PC-9 (cell line): ENCODE results near the gene COL23A1. TPM values are rescaled to one million over a fixed set of nuclear protein-coding genes. Genes with fewer than 3 reads are reported as not detected.

Source experiments
- BruUV-seq: library from RNA; stranded (reverse); fragments of 400-500 nt; replicated peaks from 2 replicates; lab custom pipeline; 2021; lab: Mats Ljungman, UMichigan
- CTCF ChIA-PET: fragments of 300-600 bp; sonication (Branson Sonifier 250); formaldehyde crosslinking; loops from one replicate; lab custom pipeline; 2022; ENCODE audit warnings: antibody characterized with exemption; lab: Charles Lee
- POLR2A ChIA-PET: fragments of 300-600 bp; sonication (Branson Sonifier 250); formaldehyde crosslinking; loops from one replicate; lab custom pipeline; 2022; ENCODE audit warnings: antibody characterized with exemption; ENCODE audit not compliant: unreplicated experiment; lab: Charles Lee
- DNase-seq, 2 experiments: peaks; one replicate each; pipeline versions ENCODE4 v3.0.0 to v3.0.0-alpha.2; 2015 to 2022; ENCODE audit warnings: mixed read lengths in 1 of 2
- H2AFZ ChIP-seq: fragments of 200-600 bp; sonication (generic); 2 replicates; pipeline ENCODE4 v1.8.1; 2017; ENCODE audit warnings: antibody characterized with exemption
- H3F3A ChIP-seq: fragments of 200-600 bp; sonication (generic); 2 replicates; pipeline ENCODE4 v1.8.1; 2017; ENCODE audit warnings: antibody characterized with exemption, mild to moderate bottlenecking, low read depth; ENCODE audit not compliant: insufficient read depth
- H3K27ac ChIP-seq: fragments of 200-600 bp; sonication (generic); 2 replicates; pipeline ENCODE4 v1.6.1; 2016; ENCODE audit warnings: mixed run types
- H3K27me3 ChIP-seq: fragments of 200-600 bp; sonication (generic); 2 replicates; pipeline ENCODE4 v1.6.1; 2016; ENCODE audit warnings: low read depth, mixed run types; ENCODE audit not compliant: insufficient read depth
- H3K36me3 ChIP-seq: fragments of 200-600 bp; sonication (generic); 2 replicates; pipeline ENCODE4 v1.6.1; 2016; ENCODE audit warnings: low read depth, mixed run types
- H3K4me1 ChIP-seq: fragments of 200-600 bp; sonication (generic); replicated peaks from 2 replicates; pipeline ENCODE4 v1.6.1; 2016; ENCODE audit warnings: mixed run types; ENCODE audit not compliant: insufficient read depth
- H3K4me2 ChIP-seq: fragments of 200-600 bp; sonication (generic); 2 replicates; pipeline ENCODE4 v1.6.1; 2017; ENCODE audit warnings: mixed run types
- H3K4me3 ChIP-seq: fragments of 200-600 bp; sonication (generic); 2 replicates; pipeline ENCODE4 v1.6.1; 2016; ENCODE audit warnings: mixed run types
- H3K79me2 ChIP-seq: fragments of 200-600 bp; sonication (generic); 2 replicates; pipeline ENCODE4 v1.6.1; 2017; ENCODE audit warnings: low read depth, mixed run types
- H3K9me2 ChIP-seq: fragments of 200-600 bp; sonication (generic); 2 replicates; pipeline ENCODE4 v1.8.1; 2017; ENCODE audit warnings: mild to moderate bottlenecking; ENCODE audit not compliant: insufficient read depth
- H3K9me3 ChIP-seq: fragments of 200-600 bp; sonication (generic); 2 replicates; pipeline ENCODE4 v1.8.1; 2016; ENCODE audit warnings: low read depth; ENCODE audit not compliant: insufficient read depth
- H4K20me1 ChIP-seq: fragments of 200-600 bp; sonication (generic); 2 replicates; pipeline ENCODE4 v1.8.1; 2017; ENCODE audit not compliant: insufficient read depth
- EZH2 ChIP-seq: fragments of 200-600 bp; sonication (generic); IDR thresholded peaks from 2 replicates; pipeline ENCODE4 v1.8.0; 2017; ENCODE audit warnings: antibody characterized with exemption, low read depth
- intact Hi-C: fragments of 100-400 bp; cut with micrococcal nuclease; formaldehyde crosslinking; loops from one replicate; pipeline ENCODE4 v1.10.0; 2022; ENCODE audit not compliant: unreplicated experiment
- total RNA-seq: library from RNA; stranded (reverse); gene quantifications from 2 replicates; pipeline ENCODE4 v1.2.3, GENCODE V29; 2021
- TF ChIP-seq, protein P1 (sequence below): fragments of 200-600 bp; sonication (generic); conservative IDR thresholded peaks from 2 replicates; pipeline ENCODE4 v1.6.1; 2017; ENCODE audit warnings: mixed run types, antibody characterized with exemption, mild to moderate bottlenecking, moderate library complexity

The COL23A1 gene
- total RNA-seq, 1 experiment from 2014 or later = not detected

- intact Hi-C loops = no loop called here
- no peaks in the 10 kb centered on the region for H3K9me3 ChIP-seq
- H3K79me2 ChIP-seq = no peaks in the 10 kb centered on the region
- DNase-seq = no peak
- no peaks in the 10 kb centered on the region for H3K27me3 ChIP-seq
- ChIA-PET POLR2A (no interaction called here), CTCF (no interaction called here)
- no peak overlapping the region for H2AFZ ChIP-seq
- no peaks in the 10 kb centered on the region for H3K9me2 ChIP-seq
- BruUV-seq = no TSS peak
- no peak for TF ChIP-seq EZH2
- TF ChIP-seq, protein P1, sequence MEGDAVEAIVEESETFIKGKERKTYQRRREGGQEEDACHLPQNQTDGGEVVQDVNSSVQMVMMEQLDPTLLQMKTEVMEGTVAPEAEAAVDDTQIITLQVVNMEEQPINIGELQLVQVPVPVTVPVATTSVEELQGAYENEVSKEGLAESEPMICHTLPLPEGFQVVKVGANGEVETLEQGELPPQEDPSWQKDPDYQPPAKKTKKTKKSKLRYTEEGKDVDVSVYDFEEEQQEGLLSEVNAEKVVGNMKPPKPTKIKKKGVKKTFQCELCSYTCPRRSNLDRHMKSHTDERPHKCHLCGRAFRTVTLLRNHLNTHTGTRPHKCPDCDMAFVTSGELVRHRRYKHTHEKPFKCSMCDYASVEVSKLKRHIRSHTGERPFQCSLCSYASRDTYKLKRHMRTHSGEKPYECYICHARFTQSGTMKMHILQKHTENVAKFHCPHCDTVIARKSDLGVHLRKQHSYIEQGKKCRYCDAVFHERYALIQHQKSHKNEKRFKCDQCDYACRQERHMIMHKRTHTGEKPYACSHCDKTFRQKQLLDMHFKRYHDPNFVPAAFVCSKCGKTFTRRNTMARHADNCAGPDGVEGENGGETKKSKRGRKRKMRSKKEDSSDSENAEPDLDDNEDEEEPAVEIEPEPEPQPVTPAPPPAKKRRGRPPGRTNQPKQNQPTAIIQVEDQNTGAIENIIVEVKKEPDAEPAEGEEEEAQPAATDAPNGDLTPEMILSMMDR = no peak
- H3K36me3 ChIP-seq = peaks cover 29% of the 10 kb centered on the region
- no peak overlapping the region for H3K27ac ChIP-seq
- no peak overlapping the region for H3K4me2 ChIP-seq
- H3K4me1 ChIP-seq = no peaks in the 10 kb centered on the region
- H3F3A ChIP-seq = peaks cover 12% of the 10 kb centered on the region; the same call in 1 of the 2 replicates
- H3K4me3 ChIP-seq = no peak overlapping the region
- no peaks in the 10 kb centered on the region for H4K20me1 ChIP-seq
Measured at GRCh38 chr5:178602752-178603151, 12.6 kb upstream of the COL23A1 start.

DNA sequence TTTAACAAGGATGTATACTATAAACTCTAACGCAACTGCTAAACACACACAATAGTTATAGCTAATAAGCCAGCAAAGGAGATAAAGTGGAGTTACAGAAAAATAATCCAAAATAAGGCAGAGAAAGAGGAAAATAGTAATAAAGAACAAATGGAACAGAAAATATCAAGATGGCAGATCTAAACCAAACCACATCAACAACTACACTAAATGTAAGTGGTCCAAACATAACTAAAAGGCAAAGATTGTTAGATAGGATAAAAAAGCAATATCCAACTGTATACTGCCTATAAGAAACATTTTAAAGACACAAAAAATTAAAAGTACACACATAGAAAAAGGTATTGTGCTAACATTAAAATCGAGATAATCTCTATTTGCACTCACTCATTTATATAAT is 5.6 kb upstream of the COL23A1 start:
- no TSS peak for BruUV-seq
- no peak for DNase-seq
- Histone ChIP-seq H2AFZ (no peak overlapping the region), H3K4me1 (no peaks in the 10 kb centered on the region), H3K27ac (no peak overlapping the region), H3F3A (0 out of 2 replicates have a peak, but pooled peaks cover 4% of the 10 kb centered on the region), H3K9me2 (no peaks in the 10 kb centered on the region), H3K36me3 (no peaks in the 10 kb centered on the region), H3K9me3 (peaks cover 14% of the 10 kb centered on the region; the same call in 1 of the 2 replicates), H3K4me2 (no peak overlapping the region), H4K20me1 (no peaks in the 10 kb centered on the region), H3K79me2 (no peaks in the 10 kb centered on the region), H3K27me3 (no peaks in the 10 kb centered on the region), H3K4me3 (no peak overlapping the region)
- TF ChIP-seq, protein P1 = no peak
- no peak for TF ChIP-seq EZH2
- ChIA-PET CTCF (no interaction called here), POLR2A (no interaction called here)
- intact Hi-C loops = no loop called here

DNA sequence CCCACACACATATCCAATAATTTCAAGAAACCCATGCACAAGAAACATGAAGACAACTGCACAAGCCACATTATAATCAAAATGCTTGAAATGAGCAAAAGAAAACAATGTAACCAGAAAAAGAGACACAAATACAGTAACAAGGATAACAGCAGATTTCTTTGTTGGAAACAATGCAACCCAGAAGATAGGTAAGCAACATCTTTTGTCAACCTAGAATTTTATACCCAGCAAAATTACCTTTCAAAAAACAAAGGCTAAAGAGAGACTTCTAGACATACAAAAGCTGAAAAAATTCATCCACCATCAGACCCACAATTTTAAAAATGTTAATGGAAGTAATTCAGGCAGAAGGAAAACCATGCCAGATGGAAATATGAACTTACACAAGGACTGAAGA is 5.0 kb upstream of the COL23A1 start:
- no peaks in the 10 kb centered on the region for H3K27me3 ChIP-seq
- no peaks in the 10 kb centered on the region for H3K4me1 ChIP-seq
- no peak overlapping the region for H2AFZ ChIP-seq
- DNase-seq = no peak
- ChIA-PET CTCF (no interaction called here), POLR2A (no interaction called here)
- no peaks in the 10 kb centered on the region for H3K79me2 ChIP-seq
- H3K27ac ChIP-seq = no peak overlapping the region
- no peaks in the 10 kb centered on the region for H4K20me1 ChIP-seq
- no peak overlapping the region for H3K4me2 ChIP-seq
- no peaks in the 10 kb centered on the region for H3K36me3 ChIP-seq
- intact Hi-C loops = no loop called here
- TF ChIP-seq, protein P1 = no peak
- no peak for TF ChIP-seq EZH2
- H3K4me3 ChIP-seq = no peak overlapping the region
- no peaks in the 10 kb centered on the region for H3K9me2 ChIP-seq
- peaks cover 14% of the 10 kb centered on the region; the same call in 1 of the 2 replicates for H3K9me3 ChIP-seq
- BruUV-seq = no TSS peak
- 0 out of 2 replicates have a peak, but pooled peaks cover 4% of the 10 kb centered on the region for H3F3A ChIP-seq
